HAP-1 (cell line): ENCODE data around the gene CCL17.
"Not testable (repeated sequence)": the region's sequence is repeated elsewhere in the genome, so short reads cannot be mapped to it uniquely, and the experiment has no call there.

Experiments
- DNase-seq, 2 experiments: peaks; one replicate each; pipeline ENCODE4 v3.0.0-alpha.2; 2016 to 2020; ENCODE audit warnings: low spot score in 2 of 2
- H3K27me3 ChIP-seq: fragments of 250-450 bp; sonication (Bioruptor Pico); 2 replicates; pipeline ENCODE4 v1.5.1; 2020; ENCODE audit warnings: low read depth, mild to moderate bottlenecking, moderate library complexity
- H3K36me3 ChIP-seq: fragments of 250-450 bp; sonication (Bioruptor Pico); replicated peaks from 2 replicates; pipeline ENCODE4 v1.5.1; 2020; ENCODE audit warnings: mild to moderate bottlenecking
- H3K4me1 ChIP-seq: fragments of 250-450 bp; sonication (Bioruptor Pico); 2 replicates; pipeline ENCODE4 v1.5.1; 2020; ENCODE audit warnings: mild to moderate bottlenecking
- H3K4me3 ChIP-seq: fragments of 250-450 bp; sonication (Bioruptor Pico); 2 replicates; pipeline ENCODE4 v1.5.1; 2020; ENCODE audit warnings: mild to moderate bottlenecking, moderate library complexity
- H3K9me3 ChIP-seq: fragments of 250-450 bp; sonication (Bioruptor Pico); 2 replicates; pipeline ENCODE4 v1.5.1; 2020; ENCODE audit warnings: mild to moderate bottlenecking, moderate library complexity
- in situ Hi-C: fragments of 300-500 bp; cut with MboI; formaldehyde crosslinking; loops from 3 replicates; pipeline ENCODE4 v1.14.3; 2020; ENCODE audit warnings: low sequenced_read_pairs, inconsistent platforms, mixed read lengths

Gene CCL17

DNA sequence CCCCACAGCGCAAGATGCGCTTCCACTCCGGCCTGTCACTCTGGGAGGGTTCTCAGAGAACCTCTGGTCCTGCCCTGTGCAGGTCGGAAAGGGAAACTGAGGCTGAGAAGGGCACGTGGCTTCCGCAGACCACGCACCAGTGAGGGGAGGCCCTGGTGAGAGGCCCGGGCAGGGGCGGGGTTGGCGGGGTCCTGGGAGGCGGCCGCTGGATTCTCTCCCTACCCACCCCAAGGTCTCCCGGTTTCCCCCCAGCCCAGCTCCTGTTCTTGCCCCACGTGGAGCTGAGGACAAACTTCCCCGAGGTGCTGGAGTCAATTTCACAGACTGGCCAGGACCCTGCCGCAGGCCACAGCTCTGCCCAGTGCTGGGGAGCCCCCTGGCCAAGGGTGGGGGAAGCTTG, 11.5 kb downstream of the CCL17 start:
- no peaks in the 10 kb centered on the region for H3K27me3 ChIP-seq
- H3K9me3 ChIP-seq, result no peaks in the 10 kb centered on the region
- H3K4me3 ChIP-seq, result no peak overlapping the region
- H3K4me1 ChIP-seq, result peaks cover 8% of the 10 kb centered on the region
- in situ Hi-C loops, result loop anchor here (5.0 to 10.0 kb wide), 2 partner anchors 114 to 331 kb away; no protein-coding TSS in a partner anchor
- no peak for DNase-seq
- no peaks in the 10 kb centered on the region for H3K36me3 ChIP-seq

GRCh38 chr16:57419506-57419905, 14.9 kb downstream of the CCL17 start:
- Histone ChIP-seq H3K27me3 (no peaks in the 10 kb centered on the region), H3K9me3 (no peaks in the 10 kb centered on the region), H3K4me3 (no peak overlapping the region), H3K36me3 (no peaks in the 10 kb centered on the region), H3K4me1 (peaks cover 8% of the 10 kb centered on the region)
- in situ Hi-C loops, result loop anchor here (5.0 to 10.0 kb wide), 2 partner anchors 117 to 335 kb away; no protein-coding TSS in a partner anchor
- DNase-seq, result no peak

DNA sequence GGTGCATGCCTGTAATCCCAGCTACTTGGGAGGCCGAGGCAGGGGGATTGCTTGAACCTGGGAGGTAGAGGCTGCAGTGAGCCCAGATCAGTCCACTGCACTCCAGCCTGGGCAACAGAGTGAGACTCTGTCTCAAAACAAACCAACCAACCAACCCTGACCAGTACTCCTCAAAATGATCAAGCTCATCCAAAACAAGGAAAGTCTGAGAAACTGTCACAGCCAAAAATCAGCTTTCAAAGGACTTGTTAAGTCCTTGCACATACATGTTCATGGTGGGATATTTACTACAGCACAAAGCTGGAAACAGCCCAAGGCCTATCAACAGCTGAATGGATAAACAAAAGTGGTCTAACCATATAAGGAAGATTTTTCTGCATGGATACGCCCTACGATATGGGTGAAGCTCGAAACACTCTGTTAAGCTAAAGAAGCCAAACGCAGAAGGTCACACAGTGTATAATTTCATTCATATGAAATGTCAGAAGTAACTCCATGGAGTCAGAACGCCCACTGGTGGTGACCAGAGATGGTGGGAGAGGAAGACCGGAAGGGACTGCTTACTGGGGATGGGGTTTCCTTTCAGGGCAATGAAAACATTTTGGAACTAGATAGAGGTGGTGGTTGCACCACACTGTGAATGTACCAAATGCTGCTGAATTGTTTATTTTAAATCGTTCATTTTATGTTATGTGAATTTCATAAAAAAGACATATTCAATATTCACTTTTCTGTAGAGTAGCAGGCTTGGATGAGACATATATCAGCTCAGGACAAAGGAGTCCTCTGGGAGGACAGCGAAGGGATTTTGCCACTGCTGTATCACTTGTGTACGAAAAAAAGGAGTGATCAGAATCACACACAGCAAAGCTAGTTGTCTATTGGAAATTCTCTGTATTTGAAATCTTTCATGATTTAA, 17.7 kb downstream of the CCL17 start:
- Histone ChIP-seq H3K9me3 (no peaks in the 10 kb centered on the region), H3K4me3 (no peak overlapping the region), H3K27me3 (no peaks in the 10 kb centered on the region), H3K36me3 (peaks cover 2% of the 10 kb centered on the region; the same call in 1 of the 2 replicates), H3K4me1 (peaks cover 2% of the 10 kb centered on the region)
- in situ Hi-C loops, result no loop called here
- DNase-seq, result peak; percentile 59 to 77

GRCh38 chr16:57423152-57423551, 18.6 kb downstream of the CCL17 start:
- in situ Hi-C loops, result no loop called here
- no peaks in the 10 kb centered on the region for H3K9me3 ChIP-seq
- no peak for DNase-seq
- H3K36me3 ChIP-seq, result peaks cover 10% of the 10 kb centered on the region
- H3K27me3 ChIP-seq, result no peaks in the 10 kb centered on the region
- no peak overlapping the region for H3K4me3 ChIP-seq
- H3K4me1 ChIP-seq, result no peaks in the 10 kb centered on the region; the same call in 1 of the 2 replicates

DNA sequence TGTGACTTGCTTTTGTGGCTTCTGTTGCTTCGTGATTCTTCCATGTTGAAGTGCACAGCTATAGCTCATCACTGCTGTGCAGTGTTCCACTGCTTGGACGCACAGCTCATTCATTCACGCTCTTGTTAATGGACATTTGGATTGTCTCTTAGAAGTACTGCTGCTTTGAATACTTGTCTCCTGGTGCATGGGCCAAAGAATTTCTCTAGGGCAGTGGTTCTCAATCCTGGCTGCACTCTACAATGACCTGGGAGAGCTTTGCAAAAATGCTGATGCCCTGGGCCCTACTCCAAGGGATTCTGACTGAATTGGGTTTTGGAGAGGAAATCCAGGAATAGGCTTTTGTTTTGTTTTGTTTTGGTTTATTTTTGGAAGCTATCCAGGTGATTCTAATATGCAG, 20.0 kb downstream of the CCL17 start:
- Histone ChIP-seq H3K36me3 (peaks cover 20% of the 10 kb centered on the region), H3K27me3 (no peaks in the 10 kb centered on the region), H3K9me3 (no peaks in the 10 kb centered on the region), H3K4me3 (no peak overlapping the region), H3K4me1 (no peaks in the 10 kb centered on the region; the same call in 1 of the 2 replicates)
- in situ Hi-C loops, result no loop called here
- DNase-seq, result no peak

- no peak for DNase-seq
- H3K27me3 ChIP-seq, result no peaks in the 10 kb centered on the region
- H3K9me3 ChIP-seq, result no peaks in the 10 kb centered on the region
- H3K4me1 ChIP-seq, result no peaks in the 10 kb centered on the region; the same call in 1 of the 2 replicates
- in situ Hi-C loops, result no loop called here
- peaks cover 36% of the 10 kb centered on the region for H3K36me3 ChIP-seq
- no peak overlapping the region for H3K4me3 ChIP-seq
Measured at GRCh38 chr16:57426356-57426755, 21.8 kb downstream of the CCL17 start.

DNA sequence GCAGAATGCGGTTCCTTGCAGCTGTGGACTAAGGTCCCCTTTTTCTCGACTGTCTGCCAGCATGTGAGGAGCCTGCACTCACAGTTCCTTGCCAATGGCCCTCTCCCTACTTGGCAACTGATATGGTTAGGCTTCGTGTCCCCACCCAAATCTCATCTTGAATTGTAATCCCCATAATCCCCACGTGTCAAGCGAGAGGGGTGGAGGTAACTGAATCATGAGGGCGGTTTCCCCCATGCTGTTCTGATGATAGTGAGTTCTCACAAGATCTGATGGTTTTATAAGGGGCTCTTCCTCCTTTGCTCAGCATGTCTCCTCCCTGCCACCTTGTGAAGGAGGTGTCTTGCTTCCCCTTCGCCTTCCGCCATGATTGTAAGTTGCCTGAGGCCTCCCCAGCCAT, 22.7 kb downstream of the CCL17 start:
- DNase-seq, result no peak
- Histone ChIP-seq H3K36me3 (peaks cover 43% of the 10 kb centered on the region), H3K27me3 (no peaks in the 10 kb centered on the region), H3K4me3 (no peak overlapping the region), H3K4me1 (no peaks in the 10 kb centered on the region), H3K9me3 (no peaks in the 10 kb centered on the region)
- in situ Hi-C loops, result no loop called here

GRCh38 chr16:57427824-57428223, 23.3 kb downstream of the CCL17 start:
- DNase-seq, result no peak
- Histone ChIP-seq H3K4me3 (no peak overlapping the region), H3K27me3 (no peaks in the 10 kb centered on the region), H3K36me3 (peaks cover 48% of the 10 kb centered on the region), H3K9me3 (no peaks in the 10 kb centered on the region), H3K4me1 (no peaks in the 10 kb centered on the region)
- in situ Hi-C loops, result no loop called here

GRCh38 chr16:57430955-57431354, 26.4 kb downstream of the CCL17 start:
- H3K9me3 ChIP-seq, result no peaks in the 10 kb centered on the region
- no peaks in the 10 kb centered on the region for H3K4me1 ChIP-seq
- H3K4me3 ChIP-seq, result no peak overlapping the region
- DNase-seq, result no peak
- in situ Hi-C loops, result no loop called here
- H3K36me3 ChIP-seq, result peaks cover 78% of the 10 kb centered on the region
- H3K27me3 ChIP-seq, result no peaks in the 10 kb centered on the region

DNA sequence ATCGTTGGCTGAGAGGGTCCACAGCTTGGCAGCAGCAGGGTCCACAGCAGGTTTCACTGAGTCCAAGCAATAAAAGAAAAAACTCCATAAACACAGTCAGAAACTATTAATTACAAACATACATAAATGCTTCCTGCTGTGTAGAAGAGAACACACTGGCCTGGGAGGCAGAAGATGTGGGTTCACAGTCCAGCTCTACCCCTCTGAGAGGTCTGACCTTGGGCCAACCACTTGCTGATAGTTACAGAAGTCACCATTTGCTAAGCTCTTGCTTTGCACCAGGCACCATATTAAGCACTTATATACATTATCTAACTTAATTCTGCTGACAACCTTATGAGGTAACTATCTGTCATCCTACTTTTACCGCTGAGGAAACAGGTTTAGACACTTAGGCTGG, 27.9 kb downstream of the CCL17 start:
- H3K4me1 ChIP-seq, result no peaks in the 10 kb centered on the region
- H3K36me3 ChIP-seq, result peaks cover 83% of the 10 kb centered on the region
- in situ Hi-C loops, result no loop called here
- no peaks in the 10 kb centered on the region for H3K9me3 ChIP-seq
- DNase-seq, result no peak
- H3K4me3 ChIP-seq, result no peak overlapping the region
- H3K27me3 ChIP-seq, result no peaks in the 10 kb centered on the region

DNA sequence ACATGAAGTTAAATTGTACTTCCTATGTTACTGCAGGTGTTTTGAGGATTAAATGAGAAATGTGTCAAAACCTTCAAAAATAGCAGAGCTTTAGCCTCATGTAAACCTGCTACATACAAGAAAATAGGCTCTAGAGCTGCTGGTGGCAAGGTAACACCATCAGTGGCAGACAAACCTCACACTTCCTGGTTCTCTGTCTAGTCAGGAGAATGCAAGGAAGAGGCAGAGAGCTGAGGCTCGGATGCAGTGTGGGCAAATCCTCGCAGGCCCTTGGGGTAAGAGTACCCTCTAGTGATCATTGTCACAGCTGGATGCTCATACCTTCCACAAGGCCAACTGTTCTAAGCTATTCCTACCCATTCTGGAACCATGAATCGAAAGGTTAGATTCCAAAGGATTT, 28.4 kb downstream of the CCL17 start:
- in situ Hi-C loops, result no loop called here
- peaks cover 78% of the 10 kb centered on the region for H3K36me3 ChIP-seq
- no peak overlapping the region for H3K4me3 ChIP-seq
- no peak for DNase-seq
- H3K9me3 ChIP-seq, result no peaks in the 10 kb centered on the region
- no peaks in the 10 kb centered on the region for H3K4me1 ChIP-seq
- no peaks in the 10 kb centered on the region for H3K27me3 ChIP-seq

DNA sequence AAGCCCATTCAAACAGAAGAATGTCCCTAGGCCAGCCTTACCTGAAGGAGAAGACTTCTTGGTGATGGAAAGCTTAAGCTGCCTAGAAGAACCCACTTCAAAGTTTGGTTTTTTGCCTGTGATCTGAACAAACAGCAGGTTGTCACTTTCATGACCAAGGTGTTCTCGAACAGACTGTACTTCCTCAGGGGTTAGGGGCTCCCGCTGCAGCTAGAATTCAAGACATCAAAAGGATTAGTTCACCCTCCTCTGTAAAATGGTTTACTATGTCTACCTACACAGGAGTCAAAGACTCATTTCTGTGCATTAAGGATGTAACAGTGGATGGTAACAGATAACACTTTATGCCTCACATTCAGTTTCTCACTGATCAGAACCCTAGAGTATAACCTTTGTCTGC, 29.4 kb downstream of the CCL17 start:
- Histone ChIP-seq H3K4me3 (no peak overlapping the region), H3K27me3 (no peaks in the 10 kb centered on the region), H3K4me1 (no peaks in the 10 kb centered on the region), H3K36me3 (peaks cover 78% of the 10 kb centered on the region), H3K9me3 (no peaks in the 10 kb centered on the region)
- in situ Hi-C loops, result no loop called here
- no peak for DNase-seq

- in situ Hi-C loops, result no loop called here
- H3K4me3 ChIP-seq, result no peak overlapping the region
- H3K4me1 ChIP-seq, result no peaks in the 10 kb centered on the region
- no peaks in the 10 kb centered on the region; the same call in 1 of the 2 replicates for H3K9me3 ChIP-seq
- no peaks in the 10 kb centered on the region for H3K27me3 ChIP-seq
- peaks cover 81% of the 10 kb centered on the region for H3K36me3 ChIP-seq
- no peak for DNase-seq
Measured at GRCh38 chr16:57435838-57436237, 31.3 kb downstream of the CCL17 start.

GRCh38 chr16:57439947-57440346, 35.4 kb downstream of the CCL17 start:
- H3K4me3 ChIP-seq, H3K9me3 ChIP-seq, H3K27me3 ChIP-seq, H3K4me1 ChIP-seq, DNase-seq, in situ Hi-C loops: not testable (repeated sequence)
- peaks cover 48% of the 10 kb centered on the region for H3K36me3 ChIP-seq
